HG02852 (cell line): Measurements from ENCODE around the gene KIF17.
"Not testable (repeated sequence)": the region's sequence is repeated elsewhere in the genome, so short reads cannot be mapped to it uniquely, and the experiment has no call there.

Experiments used
- ATAC-seq: cut with Tn5 transposase; IDR thresholded peaks from one replicate; pipeline ENCODE4 v1.9.1; 2021; ENCODE audit warnings: mild to moderate bottlenecking, moderate library complexity; ENCODE audit not compliant: unreplicated experiment

The KIF17 gene

DNA sequence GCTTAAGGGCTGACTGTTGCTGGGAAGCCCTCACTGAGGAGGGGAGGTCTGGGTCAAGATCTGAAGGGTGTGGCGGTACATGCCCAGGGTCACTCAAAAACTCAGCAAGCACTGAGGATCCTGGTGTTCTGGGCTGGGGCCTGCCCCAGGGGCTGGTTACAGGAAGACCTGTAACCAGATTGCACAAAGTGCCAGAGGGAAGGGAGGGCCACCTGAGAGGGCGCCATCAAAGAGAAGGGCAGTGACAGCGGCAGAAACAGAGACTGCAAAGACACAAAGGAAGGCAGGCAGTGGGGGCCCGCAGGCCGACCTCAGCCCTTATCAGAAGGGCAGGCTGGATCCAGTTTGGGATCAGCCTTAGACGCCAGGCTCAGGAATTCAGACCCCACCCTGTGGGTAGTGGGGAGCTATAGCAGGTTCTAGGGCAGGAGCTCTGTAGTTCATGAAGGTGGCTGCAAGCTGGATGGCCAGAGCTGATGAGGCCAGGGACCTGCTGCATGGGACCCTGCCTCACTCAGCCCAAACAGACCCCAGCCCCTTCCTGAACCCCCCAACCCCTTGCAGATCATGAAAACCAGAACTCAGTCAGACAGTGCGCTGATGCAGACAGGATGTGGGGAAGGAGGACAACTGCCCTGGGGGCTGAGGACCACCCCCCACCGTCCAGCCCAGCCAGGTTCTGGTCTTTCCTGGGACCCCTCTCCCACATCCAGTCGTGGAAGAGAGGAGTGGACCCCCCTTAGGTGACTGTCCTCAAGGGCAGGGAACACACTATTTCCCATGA is 10.8 kb upstream of the KIF17 start:
- no peak for ATAC-seq

DNA sequence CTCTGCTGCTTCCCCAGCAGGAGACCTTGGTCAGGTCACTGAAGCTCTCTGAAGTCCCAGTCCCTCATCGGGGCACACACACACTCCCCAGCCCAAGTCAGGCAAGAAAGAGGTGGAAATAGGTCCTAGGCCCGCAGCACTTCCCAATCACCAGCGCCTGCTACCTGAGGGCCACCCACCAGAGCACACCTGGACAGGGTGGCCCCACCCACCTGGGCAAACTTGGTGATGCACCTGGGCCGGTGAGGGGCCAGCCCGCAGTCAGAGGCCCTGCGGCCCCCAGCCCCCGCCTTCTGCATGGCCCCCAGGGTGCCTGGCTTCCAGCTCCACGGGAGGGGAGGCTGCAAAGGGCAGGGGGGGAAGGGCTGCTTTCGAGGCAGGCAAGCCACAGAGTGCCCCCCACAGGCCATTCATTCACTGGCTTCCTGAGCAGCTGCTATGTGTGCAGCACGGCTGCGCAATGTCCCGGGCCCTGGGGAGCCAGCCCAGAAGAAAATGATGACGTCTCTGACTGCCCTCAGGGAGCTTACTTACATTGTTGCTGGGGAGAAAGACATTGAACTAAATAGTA is 10.0 kb upstream of the KIF17 start:
- no peak for ATAC-seq

DNA sequence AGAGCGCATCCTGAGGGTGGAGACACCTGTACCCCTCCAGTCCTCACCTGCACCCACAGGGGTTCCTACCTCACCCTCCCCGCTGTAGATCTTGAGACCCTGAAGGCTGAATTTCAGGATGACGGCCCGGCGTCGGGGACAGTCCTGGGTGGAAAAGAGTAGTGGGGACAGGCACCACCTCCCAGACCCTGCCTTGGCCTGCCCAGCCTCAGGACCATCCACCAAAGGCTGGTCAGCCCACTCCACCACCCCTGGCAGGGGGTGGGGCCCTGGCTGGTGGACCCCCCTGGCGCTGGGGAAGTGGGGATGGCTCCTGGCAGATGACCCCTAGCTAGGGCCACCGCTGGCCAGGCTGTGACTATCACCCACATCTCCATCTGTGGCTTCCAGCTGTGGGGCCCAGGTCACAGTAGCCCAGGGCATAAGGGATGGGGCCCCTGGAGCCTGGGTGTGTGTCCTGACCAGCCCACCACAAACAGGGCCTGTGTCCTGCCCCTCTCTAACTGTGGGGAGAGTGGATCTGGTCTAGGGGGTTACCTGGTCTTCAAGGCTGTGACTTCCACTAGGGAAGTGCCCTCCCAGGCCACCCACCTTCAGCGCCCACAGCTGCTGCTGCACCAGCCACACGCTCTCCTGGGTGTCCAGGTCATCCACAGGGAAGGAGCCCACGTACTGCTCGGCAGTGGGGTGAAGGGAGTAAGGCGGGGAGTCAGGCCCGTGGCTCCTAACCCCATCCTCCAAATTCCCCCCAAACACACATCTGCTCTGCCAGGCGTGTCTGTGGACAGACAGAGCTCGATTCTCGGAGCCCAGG is 9.3 kb upstream of the KIF17 start:
- no peak for ATAC-seq

DNA sequence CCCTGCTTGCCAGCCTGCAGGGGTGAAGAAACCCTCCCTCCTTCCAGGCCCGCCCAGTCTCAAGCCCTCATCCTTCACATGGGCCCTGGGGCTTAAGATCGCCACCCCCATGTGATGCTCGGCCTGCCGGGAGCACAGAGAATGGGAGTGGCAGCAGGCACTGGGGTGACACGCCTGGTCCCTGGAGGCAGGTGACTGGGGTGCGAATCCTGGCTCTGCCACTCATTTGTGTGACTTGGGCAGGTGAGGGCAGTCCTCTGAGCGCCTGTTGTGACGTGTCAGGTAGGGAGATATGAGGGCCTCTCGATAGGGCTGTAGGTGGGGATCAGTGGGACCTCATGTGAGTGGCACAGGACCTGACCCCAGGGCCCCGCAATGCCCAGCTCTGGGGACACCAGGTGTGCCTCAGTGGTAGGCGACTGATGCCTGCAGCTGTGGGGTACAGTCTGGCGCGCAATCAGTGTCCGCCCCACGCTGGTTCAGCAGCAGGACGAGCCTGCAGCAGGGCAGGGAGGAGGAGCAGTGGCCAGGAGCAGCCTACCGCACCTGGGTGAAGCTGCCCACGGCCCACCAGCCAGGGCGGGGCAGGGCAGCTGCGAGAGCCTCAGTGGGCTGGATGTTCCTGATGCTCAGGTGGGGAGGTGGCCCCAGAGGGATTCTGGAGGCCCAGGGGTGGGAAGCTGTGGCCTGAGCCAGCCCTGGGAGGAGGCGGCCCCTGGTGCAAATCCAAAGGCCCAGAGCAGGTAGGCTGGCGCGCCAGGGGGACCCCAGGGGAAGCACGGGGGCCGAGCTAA is 8.5 kb upstream of the KIF17 start:
- ATAC-seq, result no peak

DNA sequence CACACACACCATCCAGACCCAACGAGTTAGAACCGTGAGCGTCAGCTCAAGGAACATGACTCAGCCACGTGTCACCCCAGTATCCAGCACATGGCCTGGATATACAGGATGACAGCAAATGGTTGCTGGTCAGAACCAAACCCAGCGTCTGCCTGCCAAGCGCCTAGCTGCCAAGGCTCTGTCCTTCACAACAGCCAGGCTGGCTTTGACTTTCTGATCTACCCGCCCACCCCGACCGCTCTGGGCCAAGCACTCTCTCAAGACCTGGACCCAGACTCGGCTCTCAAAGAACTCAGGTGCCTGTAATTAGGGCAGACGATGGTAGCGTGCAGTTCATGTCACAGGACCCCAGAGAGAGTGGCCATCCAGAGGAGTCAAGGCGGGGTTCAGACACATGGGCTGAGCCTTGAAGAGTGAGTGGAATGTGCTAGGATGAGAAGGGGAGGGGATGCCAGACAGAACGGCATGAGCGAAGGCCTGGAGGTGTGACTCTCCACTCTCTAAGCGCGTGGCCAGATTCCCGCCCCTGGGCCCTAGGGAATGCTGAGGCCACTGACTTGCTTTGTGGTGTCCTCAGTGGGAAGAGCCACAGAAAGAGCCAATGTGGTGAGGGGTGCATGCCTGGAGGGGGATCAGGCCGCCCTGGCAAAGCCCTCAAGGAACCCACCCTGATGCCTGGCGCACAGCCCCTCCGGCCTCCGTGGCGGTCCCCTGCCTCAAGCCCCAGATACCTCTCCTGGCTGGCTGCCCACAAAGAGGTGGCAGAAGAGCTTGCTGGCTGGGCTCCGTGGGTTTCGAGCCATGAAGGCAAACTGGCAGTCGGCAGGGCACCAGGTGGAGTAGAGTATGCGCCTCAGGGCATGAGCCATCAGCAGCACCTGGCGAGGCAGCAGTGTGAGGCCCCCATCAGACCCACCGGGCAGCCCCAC is 7.6 kb upstream of the KIF17 start:
- no peak for ATAC-seq

DNA sequence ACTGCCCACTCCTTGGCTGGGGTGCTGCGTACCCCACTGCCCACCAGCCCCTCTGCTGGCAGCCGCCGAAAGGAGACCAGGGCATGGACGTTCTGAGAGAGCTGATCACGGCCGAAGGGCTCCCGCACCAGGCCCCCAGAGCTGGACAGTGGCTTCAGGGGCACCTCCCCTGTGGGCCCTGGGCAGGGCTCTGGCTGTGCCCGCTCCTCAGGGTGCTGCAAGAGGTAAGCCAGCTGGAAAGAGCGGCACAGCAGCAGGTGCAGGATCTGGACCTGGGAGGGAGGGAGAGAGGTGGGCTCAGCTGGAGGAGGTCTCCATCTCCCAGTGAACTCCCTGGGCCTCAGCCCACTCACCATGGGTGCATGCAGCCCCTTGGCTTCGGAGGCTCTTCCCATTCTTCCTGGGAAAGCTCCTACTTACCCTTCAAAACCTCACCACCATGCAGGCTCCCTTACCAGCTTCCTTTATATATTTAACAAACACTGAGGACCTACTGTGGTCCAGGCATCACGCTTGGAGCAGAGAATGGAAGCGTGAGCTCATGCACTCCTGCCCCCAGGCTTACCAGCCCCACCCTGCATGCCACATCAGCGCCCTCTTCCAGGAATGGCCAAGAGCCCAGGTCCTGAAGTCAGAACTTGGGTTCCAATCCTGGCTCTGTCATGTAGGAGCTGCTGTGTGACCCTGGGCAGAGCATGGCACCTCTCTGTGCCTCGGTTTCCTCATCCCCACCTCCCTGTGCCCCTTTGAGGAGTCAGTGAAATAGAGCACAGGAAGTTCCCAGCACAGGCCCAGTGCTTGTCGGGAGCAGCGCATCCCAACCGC is 6.8 kb upstream of the KIF17 start:
- ATAC-seq, result no peak

DNA sequence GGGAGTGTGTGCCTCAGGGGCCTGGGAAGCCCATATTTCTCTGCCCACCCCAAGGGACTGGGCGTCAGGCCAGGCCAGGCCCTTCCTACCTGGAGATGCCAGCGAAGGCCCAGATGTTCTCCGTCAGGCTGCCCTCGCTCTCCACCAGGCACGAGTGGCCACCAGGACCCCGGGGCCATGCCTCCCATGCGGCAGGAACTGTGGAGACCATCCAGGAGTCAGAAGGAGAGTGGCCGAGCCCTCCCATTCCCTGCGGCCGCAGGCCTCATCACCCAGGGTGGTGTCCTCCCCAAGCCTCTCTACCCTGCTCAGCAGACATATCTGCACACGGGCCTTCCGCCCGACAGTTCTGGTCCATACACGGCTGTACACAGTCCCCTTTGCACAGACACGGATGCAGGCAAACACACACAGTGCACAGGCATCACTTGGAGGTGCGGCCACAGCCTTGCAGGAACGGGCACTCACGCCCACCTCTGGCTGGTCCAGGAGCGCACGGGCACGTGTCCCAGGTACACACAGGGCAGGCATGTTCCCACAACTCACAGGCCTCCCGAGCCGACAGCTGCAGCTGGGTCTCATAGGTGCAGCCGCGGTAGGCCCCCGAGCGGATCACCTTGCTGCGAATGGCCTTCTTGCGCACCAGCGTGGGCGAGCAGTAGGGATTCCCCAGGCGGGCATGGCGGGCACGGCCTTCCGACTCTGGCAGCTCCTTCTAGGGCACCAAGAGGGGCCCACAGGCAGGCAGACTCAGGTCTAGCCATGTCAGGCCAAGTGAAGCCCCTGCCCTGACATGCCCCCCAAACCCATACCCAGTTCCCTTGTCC is 5.9 kb upstream of the KIF17 start:
- no peak for ATAC-seq

DNA sequence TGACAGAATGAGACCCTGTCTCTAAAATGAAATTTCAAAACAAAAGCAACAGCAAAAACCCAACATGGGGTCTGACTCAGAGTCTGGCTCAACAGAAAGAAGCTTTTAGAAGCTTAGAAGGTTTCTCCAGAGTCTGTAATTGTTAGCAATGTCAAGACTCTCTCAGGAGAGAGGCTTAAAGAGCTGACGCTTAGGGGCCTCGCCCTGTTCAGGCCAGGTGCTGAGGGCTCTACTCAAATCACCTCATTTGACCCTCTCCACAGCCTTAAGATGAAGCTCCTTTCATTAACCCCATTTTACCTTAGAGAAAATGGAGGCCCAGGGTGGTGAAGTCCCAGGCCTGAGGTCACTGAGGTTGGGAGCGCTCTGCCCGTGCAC is 5.3 kb upstream of the KIF17 start:
- ATAC-seq, result no peak

DNA sequence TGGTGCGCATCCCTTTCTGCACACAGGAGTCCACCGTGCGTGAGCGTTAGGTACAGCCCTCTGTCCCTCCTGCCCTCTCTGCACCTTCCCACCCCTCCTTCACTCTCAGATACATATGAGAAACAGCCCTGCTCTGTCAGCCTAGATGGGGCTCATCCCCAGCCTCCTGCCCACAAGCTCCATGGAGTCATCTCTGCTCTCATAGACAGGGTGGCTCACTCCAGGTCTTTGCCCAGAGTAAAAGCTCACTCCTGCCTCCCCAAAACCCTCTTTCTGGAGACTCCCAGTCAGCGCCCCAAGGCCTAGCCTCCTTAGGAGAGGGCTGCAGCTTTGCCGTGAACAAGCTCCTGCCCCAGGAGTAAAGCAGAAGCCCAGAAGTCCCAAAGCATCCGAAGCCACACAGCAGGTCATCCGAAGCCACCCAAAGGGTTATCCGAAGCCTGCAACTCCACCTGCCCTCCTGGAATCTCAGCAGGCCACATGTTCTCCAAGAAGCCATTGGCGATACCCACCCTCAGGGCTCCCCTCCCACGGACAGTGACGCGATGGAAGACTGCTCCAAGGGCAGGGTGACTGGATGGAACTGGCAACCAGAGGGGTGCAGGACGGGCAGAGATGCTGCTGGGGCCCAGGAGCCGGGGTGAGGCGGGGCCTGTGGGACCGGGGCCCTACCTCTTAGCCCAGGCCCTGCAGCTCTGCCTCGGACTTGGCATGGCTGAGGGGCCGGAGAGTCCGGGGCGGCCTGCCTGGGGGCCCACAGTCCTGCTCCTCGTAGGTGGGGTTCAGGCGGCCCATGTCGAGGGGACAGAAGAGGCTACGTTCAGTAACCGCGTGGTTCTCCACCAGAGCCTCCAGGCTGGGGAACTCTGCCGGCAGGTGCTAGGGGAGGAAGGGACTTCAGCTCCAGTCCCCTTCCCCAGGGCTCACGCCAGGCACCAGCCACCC is 3.6 kb upstream of the KIF17 start:
- no peak for ATAC-seq

DNA sequence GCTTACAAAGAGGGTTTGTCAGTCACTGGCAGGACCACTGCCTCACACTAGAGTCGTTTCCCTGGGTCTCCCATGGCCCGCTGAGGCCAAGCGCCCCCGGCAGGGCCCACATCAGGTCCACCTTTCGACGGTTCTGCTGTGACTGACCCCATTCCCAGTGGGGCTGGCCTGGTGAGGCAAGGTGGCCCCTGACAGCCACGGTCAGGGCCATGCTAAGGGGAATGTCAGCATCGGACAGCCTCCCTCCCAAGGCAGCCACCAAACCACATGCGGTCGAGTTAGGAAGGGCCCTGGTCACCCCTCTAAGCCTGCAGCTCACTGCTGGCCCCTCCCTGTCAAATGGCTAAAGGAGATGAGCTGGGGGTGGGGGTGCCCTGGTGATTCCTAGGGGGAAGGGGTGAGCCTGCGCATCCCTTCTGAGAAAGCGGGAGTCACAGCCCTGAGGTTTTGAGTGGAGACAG is 2.9 kb upstream of the KIF17 start:
- ATAC-seq, result no peak

DNA sequence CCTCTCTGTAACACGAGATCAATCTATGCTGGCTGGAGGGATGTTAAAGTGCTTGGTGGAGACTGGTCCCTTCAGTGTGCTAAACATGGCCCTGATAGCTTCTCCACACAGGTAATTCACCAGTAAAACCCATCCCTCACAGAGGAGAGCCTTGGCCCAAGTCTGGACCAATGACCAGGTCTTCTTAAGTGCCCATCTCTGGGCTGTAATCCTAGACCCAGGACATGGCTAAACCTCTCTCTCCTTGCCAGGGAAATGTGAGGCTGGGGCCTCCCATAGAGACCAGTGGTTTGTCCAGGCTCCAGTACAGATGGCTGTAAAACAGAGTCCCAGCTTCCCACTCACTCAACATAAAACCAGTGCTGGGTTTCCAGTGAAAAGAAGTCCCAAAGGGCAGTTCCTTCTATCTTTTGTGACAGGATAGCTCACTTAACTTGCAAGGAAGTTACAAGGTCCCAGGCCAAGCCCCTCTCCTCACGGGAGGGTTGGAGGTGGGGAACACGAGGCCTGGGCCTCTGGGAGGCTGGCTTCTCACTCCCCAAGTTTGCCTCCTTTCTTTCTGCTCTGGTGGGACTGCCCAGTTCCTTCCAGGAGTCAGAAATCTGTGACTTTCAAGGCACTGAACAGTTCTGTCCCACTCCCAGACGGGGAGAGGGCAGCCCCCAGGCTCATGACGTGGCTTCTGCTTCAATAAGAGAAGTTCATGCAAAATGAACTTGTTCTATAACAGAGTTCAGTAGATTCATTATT is 2.2 kb upstream of the KIF17 start:
- no peak for ATAC-seq

DNA sequence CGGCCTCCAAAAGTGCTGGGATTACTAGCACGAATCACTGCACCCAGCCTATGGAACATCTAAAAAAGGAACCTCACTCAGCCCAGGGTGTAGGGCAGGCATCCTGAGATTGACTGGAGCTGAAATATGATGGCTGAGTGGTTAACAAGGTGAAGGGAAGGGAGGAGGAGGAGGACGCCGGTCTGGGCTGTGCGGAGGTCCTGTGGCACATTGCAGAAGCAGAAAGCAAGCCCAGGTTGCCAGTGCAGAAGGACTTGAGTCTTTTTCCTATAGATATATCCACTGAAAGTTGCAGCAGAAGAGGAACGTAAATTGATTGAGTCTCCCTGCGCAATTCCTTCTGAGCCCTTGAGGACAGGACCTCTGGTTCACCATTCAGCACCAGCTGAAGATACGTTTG is 1.5 kb upstream of the KIF17 start:
- no peak for ATAC-seq

DNA sequence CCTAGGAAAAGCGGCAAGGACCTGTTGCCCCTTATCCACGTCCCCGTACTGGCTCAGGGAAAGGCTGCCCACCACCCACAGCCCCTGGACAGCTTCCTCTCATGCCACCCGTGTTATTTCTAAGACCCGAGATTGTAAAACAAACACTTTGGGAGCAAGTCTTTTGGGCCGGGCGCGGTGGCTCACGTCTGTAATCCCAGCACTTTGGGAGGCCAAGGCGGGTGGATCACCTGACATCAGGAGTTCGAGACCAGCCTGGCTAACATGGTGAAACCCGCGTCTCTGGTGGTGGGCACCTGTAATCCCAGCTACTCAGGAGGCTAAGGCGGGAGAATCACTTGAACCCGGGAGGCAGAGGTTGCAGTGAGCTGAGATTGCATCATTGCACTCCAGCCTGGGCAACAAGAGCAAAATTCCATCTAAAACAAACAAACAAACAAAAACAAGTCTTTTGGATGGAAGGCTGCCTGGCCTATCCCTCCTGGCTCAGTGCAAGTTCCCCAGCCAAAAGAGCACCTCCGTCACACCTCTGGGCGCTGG is 606 bp upstream of the KIF17 start:
- not testable (repeated sequence) for ATAC-seq

DNA sequence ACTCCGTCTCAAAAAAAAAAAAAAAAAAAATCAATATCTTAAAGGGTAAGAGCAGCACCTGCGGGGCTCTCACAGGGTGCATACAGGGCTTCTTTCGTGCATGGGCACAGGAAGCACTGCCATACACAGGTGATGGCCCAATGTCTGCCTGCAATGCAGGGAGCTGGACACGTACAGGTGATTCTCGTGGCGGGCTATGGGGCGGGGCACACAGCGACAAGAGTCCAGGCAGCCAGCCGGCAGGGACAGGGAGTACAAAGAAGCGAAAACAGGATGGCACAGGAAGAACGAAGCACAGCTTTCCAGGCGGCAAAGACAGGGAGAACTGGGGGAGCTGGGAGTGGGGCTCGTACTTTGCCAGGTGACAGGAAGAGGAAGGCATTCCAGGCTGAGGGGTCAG is 1.6 kb downstream of the KIF17 start:
- no peak for ATAC-seq

DNA sequence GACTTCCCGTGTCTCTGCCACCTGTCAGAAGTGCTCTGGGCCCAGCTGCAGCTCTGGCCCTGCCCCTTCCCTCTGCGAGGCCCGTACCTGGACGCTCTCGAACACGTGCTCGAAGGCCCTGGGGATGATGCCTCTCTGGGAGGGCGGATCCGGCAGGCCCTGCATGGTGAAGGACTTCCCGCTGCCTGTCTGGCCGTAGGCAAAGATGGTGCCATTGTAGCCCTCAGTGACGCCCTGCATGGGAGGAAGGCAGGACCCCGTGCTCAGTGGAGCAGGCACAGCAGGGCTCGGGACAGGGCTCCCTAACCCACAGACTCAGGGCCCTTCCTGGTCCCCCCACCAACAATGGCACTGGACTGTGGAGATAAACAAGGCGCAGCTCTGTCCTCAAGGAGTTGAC is 2.4 kb downstream of the KIF17 start:
- no peak for ATAC-seq

DNA sequence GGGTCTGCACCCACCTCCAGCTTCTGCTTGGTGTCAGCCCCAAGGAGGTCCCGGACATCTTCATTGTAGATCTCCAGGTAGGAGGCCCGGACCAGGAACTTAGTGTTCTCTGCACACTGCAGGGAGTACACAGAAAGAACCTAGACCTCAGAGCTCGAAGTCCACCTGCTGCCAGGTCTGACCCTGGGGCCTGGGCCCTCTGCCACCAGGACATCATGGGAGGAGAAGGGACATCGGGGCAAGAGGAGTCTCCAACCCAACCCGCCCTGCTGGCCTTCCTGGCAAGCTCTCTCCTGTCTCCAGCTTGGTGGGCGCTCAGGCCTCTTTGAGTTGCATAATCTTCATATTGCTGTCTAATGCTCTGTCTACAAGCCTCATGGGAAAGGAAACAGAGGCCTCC is 4.4 kb downstream of the KIF17 start:
- ATAC-seq, result no peak
